ENCODE results near the gene CHEK1. TPM values are rescaled to one million over a fixed set of nuclear protein-coding genes. Genes with fewer than 3 reads are reported as not detected.

Gene CHEK1
- total RNA-seq, 6 donors from 2014 or later, result 1.6 to 3.8 (median 2.7) TPM

DNA sequence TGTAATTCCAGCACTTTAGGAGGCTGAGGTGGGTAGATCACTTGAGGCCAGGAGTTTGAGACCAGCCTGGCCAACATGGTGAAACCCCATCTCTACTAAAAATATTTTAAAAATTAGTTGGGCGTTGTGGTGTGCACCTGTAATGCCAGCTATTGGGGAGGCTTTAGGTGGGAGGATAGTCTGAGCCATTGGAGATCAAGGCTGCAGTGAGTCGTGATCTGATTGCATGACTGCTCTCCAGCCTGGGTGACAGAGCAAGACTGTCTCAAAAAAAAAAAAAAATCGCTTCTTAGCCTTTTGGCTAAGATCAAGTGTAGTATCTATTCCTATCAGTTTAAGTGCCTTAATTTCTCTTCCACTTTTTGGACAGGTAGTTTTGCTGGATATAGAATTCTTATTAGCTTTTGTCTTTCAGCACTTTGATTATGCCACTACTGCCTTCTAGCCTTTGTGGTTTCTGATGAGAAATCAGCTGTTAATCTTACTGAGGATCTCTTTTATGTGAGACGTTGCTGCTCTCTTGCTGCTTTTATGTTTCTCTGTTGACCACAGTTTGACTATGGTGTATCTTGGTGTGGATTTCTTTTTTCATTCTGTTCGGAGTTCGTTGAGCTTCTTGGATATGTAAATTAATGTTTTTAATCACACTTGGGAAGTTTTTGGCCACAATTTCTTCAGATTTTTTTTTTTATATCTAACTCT, 24.7 kb downstream of the CHEK1 start:
- DNase-seq (no peak), ATAC-seq (ENCODE audit: low FRiP score in 2 of 2) (no peak)
- Histone ChIP-seq H3K9me3 (no peaks in the 10 kb centered on the region), H3K4me1 (no peaks in the 10 kb centered on the region), H3K27me3 (no peaks in the 10 kb centered on the region), H3K27ac (no peak overlapping the region), H3K4me3 (no peak overlapping the region), H3K36me3 (peaks cover 0 to 2% (median 0%) of the 10 kb centered on the region in 4 donors)
- TF ChIP-seq EP300 (IDR thresholded peaks at IDR 0.05), result no peak
- TF ChIP-seq, protein P1, sequence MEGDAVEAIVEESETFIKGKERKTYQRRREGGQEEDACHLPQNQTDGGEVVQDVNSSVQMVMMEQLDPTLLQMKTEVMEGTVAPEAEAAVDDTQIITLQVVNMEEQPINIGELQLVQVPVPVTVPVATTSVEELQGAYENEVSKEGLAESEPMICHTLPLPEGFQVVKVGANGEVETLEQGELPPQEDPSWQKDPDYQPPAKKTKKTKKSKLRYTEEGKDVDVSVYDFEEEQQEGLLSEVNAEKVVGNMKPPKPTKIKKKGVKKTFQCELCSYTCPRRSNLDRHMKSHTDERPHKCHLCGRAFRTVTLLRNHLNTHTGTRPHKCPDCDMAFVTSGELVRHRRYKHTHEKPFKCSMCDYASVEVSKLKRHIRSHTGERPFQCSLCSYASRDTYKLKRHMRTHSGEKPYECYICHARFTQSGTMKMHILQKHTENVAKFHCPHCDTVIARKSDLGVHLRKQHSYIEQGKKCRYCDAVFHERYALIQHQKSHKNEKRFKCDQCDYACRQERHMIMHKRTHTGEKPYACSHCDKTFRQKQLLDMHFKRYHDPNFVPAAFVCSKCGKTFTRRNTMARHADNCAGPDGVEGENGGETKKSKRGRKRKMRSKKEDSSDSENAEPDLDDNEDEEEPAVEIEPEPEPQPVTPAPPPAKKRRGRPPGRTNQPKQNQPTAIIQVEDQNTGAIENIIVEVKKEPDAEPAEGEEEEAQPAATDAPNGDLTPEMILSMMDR (IDR thresholded peaks at IDR 0.05), result no peak
- no peak for TF ChIP-seq POLR2AphosphoS5 (IDR thresholded peaks at IDR 0.05)
- TF ChIP-seq POLR2A (IDR thresholded peaks at IDR 0.05), result no peak
- WGBS, 2 donors, result 88 to 95% methylated on average over 6 of the region's 6 CpGs

DNA sequence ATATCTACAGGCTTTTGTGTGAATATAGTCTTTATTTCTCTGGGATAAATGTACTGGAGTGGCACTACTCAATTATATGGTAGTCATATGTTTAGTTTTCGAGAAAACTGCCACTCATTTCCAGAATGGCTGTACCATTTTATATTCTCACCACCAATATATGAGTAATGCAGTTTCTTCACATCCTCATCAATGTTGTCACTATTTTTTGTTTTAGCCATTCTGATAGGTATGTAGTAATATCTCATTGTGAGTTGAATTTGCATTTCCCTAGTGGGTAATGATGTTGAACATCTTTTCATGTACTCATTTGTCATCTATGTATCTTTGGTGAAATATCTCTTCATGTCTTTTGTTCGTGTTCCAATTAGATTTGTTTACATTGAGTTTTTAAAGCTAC, 37.7 kb downstream of the CHEK1 start:
- Histone ChIP-seq H3K27me3 (no peaks in the 10 kb centered on the region), H3K36me3 (no peaks in the 10 kb centered on the region), H3K27ac (no peak overlapping the region), H3K4me1 (no peaks in the 10 kb centered on the region), H3K4me3 (no peak overlapping the region), H3K9me3 (no peaks in the 10 kb centered on the region)
- no peak for DNase-seq
- TF ChIP-seq, protein P1 (IDR thresholded peaks at IDR 0.05), result no peak
- no peak for TF ChIP-seq EP300 (IDR thresholded peaks at IDR 0.05)
- no peak for TF ChIP-seq POLR2A (IDR thresholded peaks at IDR 0.05)
- no peak for TF ChIP-seq POLR2AphosphoS5 (IDR thresholded peaks at IDR 0.05)
- ATAC-seq (ENCODE audit: low FRiP score in 2 of 2), result no peak
- WGBS, 2 donors, result 81 to 93% methylated on average over 2 of the region's 2 CpGs

DNA sequence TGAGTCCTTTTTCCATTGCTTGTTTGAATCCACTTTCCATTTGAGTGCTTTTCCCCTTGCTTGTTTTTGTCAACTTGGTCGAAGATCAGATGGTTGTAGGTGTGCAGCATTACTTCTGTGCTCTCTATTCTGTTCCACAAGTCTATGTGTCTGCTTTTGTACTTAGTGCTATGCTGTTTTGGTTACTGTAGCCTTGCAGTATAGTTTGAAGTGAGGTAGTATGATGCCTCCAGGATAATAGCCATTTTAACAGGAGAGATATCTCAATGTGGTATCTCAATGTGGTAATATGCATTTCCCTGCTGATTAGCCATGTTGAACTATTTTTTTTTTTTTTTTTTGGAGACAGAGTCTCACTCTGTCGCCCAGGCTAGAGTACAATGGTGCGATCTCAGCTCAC, 38.9 kb downstream of the CHEK1 start:
- Histone ChIP-seq H3K27ac (no peak overlapping the region), H3K4me1 (no peaks in the 10 kb centered on the region), H3K4me3 (no peak overlapping the region), H3K27me3 (no peaks in the 10 kb centered on the region), H3K9me3 (no peaks in the 10 kb centered on the region), H3K36me3 (no peaks in the 10 kb centered on the region)
- ATAC-seq (ENCODE audit: low FRiP score in 2 of 2), result no peak
- 93 to 95% methylated on average over 3 of the region's 3 CpGs for WGBS, 2 donors
- no peak for TF ChIP-seq POLR2AphosphoS5 (IDR thresholded peaks at IDR 0.05)
- TF ChIP-seq, protein P1 (IDR thresholded peaks at IDR 0.05), result no peak
- TF ChIP-seq POLR2A (IDR thresholded peaks at IDR 0.05), result no peak
- TF ChIP-seq EP300 (IDR thresholded peaks at IDR 0.05), result no peak
- no peak for DNase-seq

DNA sequence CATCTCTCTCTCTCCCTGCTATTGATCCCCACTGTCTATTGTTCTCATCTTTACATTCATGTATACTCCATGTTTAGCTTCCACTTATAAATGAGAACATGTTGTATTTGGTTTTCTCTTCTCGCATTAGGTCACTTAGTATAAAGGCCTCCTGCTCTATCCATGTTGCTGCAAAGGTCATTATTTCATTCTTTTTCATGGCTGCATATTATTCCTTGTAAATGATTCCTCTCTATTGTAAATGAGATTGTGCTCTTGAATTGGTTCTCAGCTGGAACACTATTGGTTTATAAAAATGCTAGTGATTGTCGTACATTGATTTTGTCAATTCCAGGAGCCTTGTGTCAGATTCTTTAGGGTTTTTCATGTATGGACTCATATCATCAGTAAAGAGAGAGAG, 42.2 kb downstream of the CHEK1 start:
- Histone ChIP-seq H3K9me3 (no peaks in the 10 kb centered on the region), H3K27me3 (no peaks in the 10 kb centered on the region), H3K4me3 (no peak overlapping the region), H3K27ac (no peak overlapping the region), H3K4me1 (no peaks in the 10 kb centered on the region), H3K36me3 (no peaks in the 10 kb centered on the region)
- no peak for TF ChIP-seq POLR2AphosphoS5 (IDR thresholded peaks at IDR 0.05)
- no peak for TF ChIP-seq POLR2A (IDR thresholded peaks at IDR 0.05)
- no peak for TF ChIP-seq EP300 (IDR thresholded peaks at IDR 0.05)
- ATAC-seq (ENCODE audit: low FRiP score in 2 of 2) (no peak), DNase-seq (no peak)
- 93 to 96% methylated on average over 2 of the region's 2 CpGs for WGBS, 2 donors

DNA sequence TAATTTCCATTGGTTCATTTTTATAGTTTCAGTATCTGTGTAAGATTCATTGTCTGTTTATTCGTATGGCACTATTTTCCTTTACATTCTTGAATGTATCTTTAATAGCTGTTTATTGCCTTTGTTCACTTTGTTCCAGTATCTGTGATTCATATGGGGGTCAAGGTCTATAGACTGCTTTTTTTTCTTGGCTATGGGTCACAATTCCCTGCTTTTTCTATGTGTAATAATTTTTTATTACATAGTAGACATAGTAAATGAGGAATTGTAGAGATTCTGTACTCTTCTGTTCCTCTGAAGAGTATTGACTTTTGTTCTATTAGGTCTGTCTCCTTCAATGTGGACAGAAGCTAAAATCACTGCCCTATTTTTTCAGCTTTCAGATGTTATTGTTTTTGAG, 45.2 kb downstream of the CHEK1 start:
- Histone ChIP-seq H3K27me3 (no peaks in the 10 kb centered on the region), H3K9me3 (no peaks in the 10 kb centered on the region), H3K36me3 (no peaks in the 10 kb centered on the region), H3K27ac (no peak overlapping the region), H3K4me1 (no peaks in the 10 kb centered on the region), H3K4me3 (no peak overlapping the region)
- WGBS, 2 donors, result 91 to 97% methylated on average over 1 of the region's 1 CpG
- DNase-seq, result no peak
- no peak for ATAC-seq (ENCODE audit: low FRiP score in 2 of 2)
- TF ChIP-seq POLR2A (IDR thresholded peaks at IDR 0.05) (no peak), EP300 (IDR thresholded peaks at IDR 0.05) (no peak), POLR2AphosphoS5 (IDR thresholded peaks at IDR 0.05) (no peak)
- TF ChIP-seq, protein P1 (IDR thresholded peaks at IDR 0.05), result no peak

Measured in upper lobe of left lung (tissue), 6 donors.